Fibroblast of lung (primary cell): ENCODE results near the gene PGAM2. TPM values are rescaled to one million over a fixed set of nuclear protein-coding genes. Genes with fewer than 3 reads are reported as not detected.

Experiments used
- DNase-seq, 2 donors: peaks; one replicate each; pipeline versions ENCODE4 v3.0.0 to v3.0.0-alpha.2; 2010; ENCODE audit warnings: low read depth in 2 of 2
- H2AFZ ChIP-seq: 2 replicates; pipeline ENCODE4 v1.5.1; 2012; ENCODE audit warnings: low read length, control low read depth, inconsistent platforms
- H3K27ac ChIP-seq: 2 replicates; pipeline ENCODE4 v1.5.1; 2011; ENCODE audit warnings: low read length, control low read depth; ENCODE audit not compliant: insufficient read depth
- H3K27me3 ChIP-seq: 2 replicates; pipeline ENCODE4 v1.5.1; 2011; ENCODE audit warnings: mild to moderate bottlenecking, low read length; ENCODE audit not compliant: control insufficient read depth, insufficient read depth
- H3K36me3 ChIP-seq: 2 replicates; pipeline ENCODE4 v1.5.1; 2011; ENCODE audit warnings: low read length; ENCODE audit not compliant: control insufficient read depth, insufficient read depth
- H3K4me1 ChIP-seq: 2 replicates; pipeline ENCODE4 v1.5.1; 2011; ENCODE audit warnings: low read length; ENCODE audit not compliant: control insufficient read depth, insufficient read depth; ENCODE audit errors: extremely low read depth
- H3K4me2 ChIP-seq: 2 replicates; pipeline ENCODE4 v1.5.1; 2011; ENCODE audit warnings: low read length, control low read depth; ENCODE audit not compliant: insufficient read depth; ENCODE audit errors: extremely low read depth
- H3K4me3 ChIP-seq, 4 experiments: fragments of 200-600 bp in 1 of 4; sonication (generic) in 1 of 4; replicated peaks in 1 of 4; 2 replicates each; pipeline ENCODE4 v1.5.1; 2011 to 2016; ENCODE audit warnings: low read length in 4 of 4, low read depth in 3 of 4, mild to moderate bottlenecking in 3 of 4, control low read depth in 2 of 4, inconsistent platforms in 1 of 4, mixed read lengths in 1 of 4; ENCODE audit not compliant: insufficient read depth in 1 of 4; ENCODE audit errors: control extremely low read depth in 1 of 4
- H3K79me2 ChIP-seq: 2 replicates; pipeline ENCODE4 v1.5.1; 2012; ENCODE audit warnings: mild to moderate bottlenecking, low read length, inconsistent platforms; ENCODE audit not compliant: control insufficient read depth, insufficient read depth
- H3K9ac ChIP-seq: 2 replicates; pipeline ENCODE4 v1.5.1; 2011; ENCODE audit warnings: mild to moderate bottlenecking, low read length, control low read depth; ENCODE audit not compliant: insufficient read depth
- H3K9me3 ChIP-seq: 2 replicates; pipeline ENCODE4 v1.5.1; 2012; ENCODE audit warnings: low read depth, low read length; ENCODE audit not compliant: control insufficient read depth, insufficient read depth
- H4K20me1 ChIP-seq: 2 replicates; pipeline ENCODE4 v1.5.1; 2011; ENCODE audit warnings: low read length; ENCODE audit not compliant: control insufficient read depth, insufficient read depth; ENCODE audit errors: extremely low read depth
- EZH2 ChIP-seq: IDR thresholded peaks from 2 replicates; pipeline ENCODE4 v1.5.1; 2012; ENCODE audit warnings: low read length, control low read depth, mild to moderate bottlenecking; ENCODE audit errors: missing control alignments
- polyA plus RNA-seq, 2 donors: library from polyadenylated mRNA; depleted of rRNA in 1 of 2; stranded (reverse) in 1 of 2; unstranded in 1 of 2; fragments of >200 nt; gene quantifications; 2 replicates each; pipeline ENCODE4 v1.2.1, GENCODE V29; 2011 to 2012; ENCODE audit warnings: missing spikeins in 1 of 2
- total RNA-seq: library from RNA; depleted of rRNA; stranded (reverse); fragments of >200 nt; gene quantifications from 2 replicates; pipeline ENCODE4 v1.2.1, GENCODE V29; 2014
- TF ChIP-seq, protein P1 (sequence below), 2 donors: IDR thresholded peaks in 1 of 2; conservative IDR thresholded peaks in 1 of 2; 1 replicate in 1 of 2; 2 replicates in 1 of 2; pipeline ENCODE4 v1.5.1; 2011 to 2012; ENCODE audit warnings: low read length in 2 of 2, control low read depth in 1 of 2, inconsistent platforms in 1 of 2, low read depth in 1 of 2, mild to moderate bottlenecking in 1 of 2

The PGAM2 gene
- total and polyA plus RNA-seq, 2 donors (not counting 1 experiment from before 2014, with no cell fraction given): 0.33 TPM; not detected in 1

DNA sequence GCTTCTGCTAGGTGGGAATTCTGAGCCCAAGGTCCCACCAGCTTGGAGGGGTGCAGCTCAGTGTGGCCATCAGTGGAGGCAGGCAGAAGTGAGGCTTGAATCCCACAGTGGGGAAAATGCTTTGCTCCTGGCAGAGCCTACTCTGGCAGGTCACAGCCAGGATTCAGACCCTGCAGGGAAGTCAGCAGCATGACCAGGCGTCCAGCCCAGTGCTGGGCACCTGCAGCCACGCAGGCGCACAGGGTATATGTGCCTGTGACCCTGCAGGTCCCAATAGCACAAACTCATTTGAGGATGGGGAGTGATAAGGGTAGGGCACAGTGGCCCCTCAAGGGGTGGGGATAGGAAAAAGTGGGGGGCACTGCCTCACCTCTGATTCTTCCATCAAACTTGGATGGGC is 30.4 kb upstream of the PGAM2 start:
- Histone ChIP-seq H3K27ac (no peak overlapping the region), H3K79me2 (no peaks in the 10 kb centered on the region), H3K4me3 (no peak overlapping the region), H3K4me2 (no peak overlapping the region), H2AFZ (no peak overlapping the region), H3K9ac (no peak overlapping the region), H3K4me1 (peaks cover 6% of the 10 kb centered on the region), H3K9me3 (no peaks in the 10 kb centered on the region), H3K36me3 (no peaks in the 10 kb centered on the region), H3K27me3 (no peaks in the 10 kb centered on the region), H4K20me1 (no peaks in the 10 kb centered on the region)
- DNase-seq: no peak
- no peak for TF ChIP-seq EZH2
- TF ChIP-seq, protein P1, sequence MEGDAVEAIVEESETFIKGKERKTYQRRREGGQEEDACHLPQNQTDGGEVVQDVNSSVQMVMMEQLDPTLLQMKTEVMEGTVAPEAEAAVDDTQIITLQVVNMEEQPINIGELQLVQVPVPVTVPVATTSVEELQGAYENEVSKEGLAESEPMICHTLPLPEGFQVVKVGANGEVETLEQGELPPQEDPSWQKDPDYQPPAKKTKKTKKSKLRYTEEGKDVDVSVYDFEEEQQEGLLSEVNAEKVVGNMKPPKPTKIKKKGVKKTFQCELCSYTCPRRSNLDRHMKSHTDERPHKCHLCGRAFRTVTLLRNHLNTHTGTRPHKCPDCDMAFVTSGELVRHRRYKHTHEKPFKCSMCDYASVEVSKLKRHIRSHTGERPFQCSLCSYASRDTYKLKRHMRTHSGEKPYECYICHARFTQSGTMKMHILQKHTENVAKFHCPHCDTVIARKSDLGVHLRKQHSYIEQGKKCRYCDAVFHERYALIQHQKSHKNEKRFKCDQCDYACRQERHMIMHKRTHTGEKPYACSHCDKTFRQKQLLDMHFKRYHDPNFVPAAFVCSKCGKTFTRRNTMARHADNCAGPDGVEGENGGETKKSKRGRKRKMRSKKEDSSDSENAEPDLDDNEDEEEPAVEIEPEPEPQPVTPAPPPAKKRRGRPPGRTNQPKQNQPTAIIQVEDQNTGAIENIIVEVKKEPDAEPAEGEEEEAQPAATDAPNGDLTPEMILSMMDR (conservative IDR thresholded peaks at IDR 0.05 in 1 of 2, IDR thresholded peaks at IDR 0.05 in 1 of 2; ENCODE audit: low read depth in 1 of 2, low read length in 2 of 2): no peak

DNA sequence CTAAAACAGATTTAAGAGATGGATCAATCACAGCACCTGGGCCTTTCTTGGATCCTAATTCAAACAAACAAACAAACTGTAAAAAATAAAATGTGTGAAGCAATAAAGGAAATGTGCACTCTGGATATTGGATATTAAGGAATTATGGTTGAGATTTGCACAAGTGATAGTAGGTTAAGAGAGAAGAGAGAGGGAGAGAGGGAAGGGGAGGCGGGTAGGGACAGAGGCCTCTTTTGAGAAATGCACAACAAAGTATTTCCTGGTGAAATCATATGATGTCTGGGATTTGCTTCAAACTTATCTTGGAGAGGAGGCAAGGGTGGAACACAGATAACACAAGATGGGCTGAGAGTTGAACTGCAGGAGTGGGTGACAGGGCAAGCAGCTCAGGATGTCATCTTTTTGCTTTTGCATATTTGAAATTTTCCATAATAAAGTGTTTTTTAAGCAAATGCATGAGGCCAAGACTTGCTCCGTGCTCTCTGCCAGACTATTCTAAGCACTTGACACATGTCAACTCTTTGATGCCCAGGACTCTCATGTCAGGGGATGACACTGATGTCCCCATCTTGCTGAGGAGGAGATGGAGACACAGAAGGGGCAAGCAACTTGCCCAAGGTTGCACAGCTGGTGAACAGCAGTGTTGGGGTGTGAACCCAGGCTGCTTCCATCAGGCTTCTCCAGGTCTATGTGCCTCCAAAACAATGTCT is 29.7 kb upstream of the PGAM2 start:
- Histone ChIP-seq H4K20me1 (no peaks in the 10 kb centered on the region), H3K9me3 (no peaks in the 10 kb centered on the region), H3K79me2 (no peaks in the 10 kb centered on the region), H3K9ac (no peak overlapping the region), H3K4me1 (peaks cover 3% of the 10 kb centered on the region), H3K4me2 (no peak overlapping the region), H2AFZ (no peak overlapping the region), H3K27ac (no peak overlapping the region), H3K36me3 (no peaks in the 10 kb centered on the region), H3K27me3 (no peaks in the 10 kb centered on the region), H3K4me3 (no peak overlapping the region)
- no peak for DNase-seq
- TF ChIP-seq, protein P1 (conservative IDR thresholded peaks at IDR 0.05 in 1 of 2, IDR thresholded peaks at IDR 0.05 in 1 of 2; ENCODE audit: low read depth in 1 of 2, low read length in 2 of 2): no peak
- TF ChIP-seq EZH2: no peak

DNA sequence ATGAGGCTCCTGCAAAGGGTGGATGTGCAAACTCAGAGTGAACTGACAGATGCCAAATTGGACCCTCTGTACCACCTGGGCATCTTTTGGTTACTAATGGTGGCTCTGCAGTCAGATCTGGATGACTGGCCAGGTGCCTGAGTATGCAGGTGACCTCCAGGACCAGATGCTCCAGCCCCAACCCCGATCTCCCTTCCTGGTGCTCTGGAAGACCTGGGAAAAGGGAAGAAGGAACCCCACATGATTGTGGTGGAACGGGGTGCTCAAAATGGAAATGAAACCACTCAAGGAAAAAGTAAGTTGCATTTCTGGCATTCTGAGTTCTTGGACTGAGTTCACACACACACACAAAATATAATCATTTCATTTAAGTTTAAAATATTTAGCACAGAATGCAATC is 29.0 kb upstream of the PGAM2 start:
- peaks cover under 1% of the 10 kb centered on the region for H3K4me1 ChIP-seq
- no peak for DNase-seq
- no peaks in the 10 kb centered on the region for H3K36me3 ChIP-seq
- no peak for TF ChIP-seq EZH2
- TF ChIP-seq, protein P1 (conservative IDR thresholded peaks at IDR 0.05 in 1 of 2, IDR thresholded peaks at IDR 0.05 in 1 of 2; ENCODE audit: low read depth in 1 of 2, low read length in 2 of 2): no peak
- no peak overlapping the region for H3K9ac ChIP-seq
- no peaks in the 10 kb centered on the region for H3K79me2 ChIP-seq
- H3K4me2 ChIP-seq: no peak overlapping the region
- no peaks in the 10 kb centered on the region for H4K20me1 ChIP-seq
- no peak overlapping the region for H2AFZ ChIP-seq
- no peak overlapping the region for H3K27ac ChIP-seq
- H3K4me3 ChIP-seq: no peak overlapping the region
- H3K9me3 ChIP-seq: no peaks in the 10 kb centered on the region
- no peaks in the 10 kb centered on the region for H3K27me3 ChIP-seq
